ENCODE measurements around the gene SORCS1. TPM values are rescaled to one million over a fixed set of nuclear protein-coding genes. Genes with fewer than 3 reads are reported as not detected.

SORCS1 gene
- total and polyA plus RNA-seq, 2 experiments from 2014 or later, result 2.9 to 8.9 TPM

- no peaks in the 10 kb centered on the region for H4K20me1 ChIP-seq (replicated peaks; ENCODE audit: insufficient read depth)
- Mint-ChIP-seq H3K27me3 (ENCODE audit: insufficient read depth, low read depth, poor library complexity) (peaks cover 2% of the 10 kb centered on the region), H3K27ac (no peak overlapping the region), H3K4me1 (no peaks in the 10 kb centered on the region), H3K9me3 (no peaks in the 10 kb centered on the region), H3K36me3 (ENCODE audit: low read depth) (no peaks in the 10 kb centered on the region), H3K4me3 (no peak overlapping the region)
- H3K79me2 ChIP-seq (replicated peaks; ENCODE audit: insufficient read depth), result no peaks in the 10 kb centered on the region
- no peaks in the 10 kb centered on the region for H3K36me3 ChIP-seq (ENCODE audit: insufficient read depth)
- no peak overlapping the region for H2AFZ ChIP-seq
- ATAC-seq (no peak), DNase-seq (ENCODE audit: low spot score) (no peak)
- TF ChIP-seq, protein P1, sequence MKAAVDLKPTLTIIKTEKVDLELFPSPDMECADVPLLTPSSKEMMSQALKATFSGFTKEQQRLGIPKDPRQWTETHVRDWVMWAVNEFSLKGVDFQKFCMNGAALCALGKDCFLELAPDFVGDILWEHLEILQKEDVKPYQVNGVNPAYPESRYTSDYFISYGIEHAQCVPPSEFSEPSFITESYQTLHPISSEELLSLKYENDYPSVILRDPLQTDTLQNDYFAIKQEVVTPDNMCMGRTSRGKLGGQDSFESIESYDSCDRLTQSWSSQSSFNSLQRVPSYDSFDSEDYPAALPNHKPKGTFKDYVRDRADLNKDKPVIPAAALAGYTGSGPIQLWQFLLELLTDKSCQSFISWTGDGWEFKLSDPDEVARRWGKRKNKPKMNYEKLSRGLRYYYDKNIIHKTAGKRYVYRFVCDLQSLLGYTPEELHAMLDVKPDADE (IDR thresholded peaks at IDR 0.05), result no peak
- TF ChIP-seq ZNF114 (CRISPR knock-in tag; IDR thresholded peaks at IDR 0.05), result no peak
- no peak for TF ChIP-seq EZH2 (IDR thresholded peaks at IDR 0.05; ENCODE audit: low read depth, unreplicated experiment)
- TF ChIP-seq CTCF (conservative IDR thresholded peaks at IDR 0.05; ENCODE audit: low read depth in 2 of 2), result no peak
- TF ChIP-seq CREB1 (CRISPR knock-in tag; IDR thresholded peaks at IDR 0.05; ENCODE audit: low read depth), result no peak
- TF ChIP-seq ZNF331 (CRISPR knock-in tag; IDR thresholded peaks at IDR 0.05; ENCODE audit: low read depth), result no peak
- TF ChIP-seq JUNB (IDR thresholded peaks at IDR 0.05; ENCODE audit: unreplicated experiment), result no peak
- no peak for TF ChIP-seq ZNF462 (CRISPR knock-in tag; IDR thresholded peaks at IDR 0.05)
- TF ChIP-seq POLR2AphosphoS5 (IDR thresholded peaks at IDR 0.05; ENCODE audit: low read depth), result no peak
- TF ChIP-seq EZH2phosphoT487 (IDR thresholded peaks at IDR 0.05; ENCODE audit: unreplicated experiment), result no peak
- TF ChIP-seq NANOG (IDR thresholded peaks at IDR 0.05; ENCODE audit: borderline replicate concordance), result no peak
- no peak for TF ChIP-seq REST (IDR thresholded peaks at IDR 0.05; ENCODE audit: unreplicated experiment)
- no peaks in the 10 kb centered on the region for H3K4me1 ChIP-seq (ENCODE audit: insufficient read depth)
- H3F3A ChIP-seq (replicated peaks; ENCODE audit: low read depth), result no peaks in the 10 kb centered on the region
- H3K4me2 ChIP-seq, result no peak overlapping the region
- no peaks in the 10 kb centered on the region for H3K27me3 ChIP-seq (ENCODE audit: insufficient read depth)
- H3K9me2 ChIP-seq (ENCODE audit: insufficient read depth), result no peaks in the 10 kb centered on the region
- H3K27ac ChIP-seq (ENCODE audit: low read depth), result no peak overlapping the region
- H3K4me3 ChIP-seq, result no peak overlapping the region
These were observed 73.4 kb downstream of the SORCS1 start for GRCh38 chr10:107091126-107091525.

Data from GM23338 (cell line).